Natural killer cell (primary cell): ENCODE data around the gene RUBCN. TPM values are rescaled to one million over a fixed set of nuclear protein-coding genes. Genes with fewer than 3 reads are reported as not detected.
"Not testable (repeated sequence)": the region's sequence is repeated elsewhere in the genome, so short reads cannot be mapped to it uniquely, and the experiment has no call there.

Experiments
- ATAC-seq, 3 donors: fragments of 150-1000 bp in 2 of 3; fragments of 200-7000 bp in 1 of 3; cut with Tn5 transposase; 1 replicate in 1 of 3; 2 replicates in 2 of 3; pipeline ENCODE4 v1.10.0; 2021; ENCODE audit warnings: mild to moderate bottlenecking in 2 of 3, moderate library complexity in 2 of 3
- DNase-seq, 2 donors: peaks; one replicate each; pipeline versions ENCODE4 v3.0.0 to v3.0.0-alpha.2; 2013 to 2021; ENCODE audit warnings: mixed read lengths in 1 of 2
- H3K27ac ChIP-seq: one replicate; pipeline ENCODE4 v1.5.1; 2013; ENCODE audit warnings: mild to moderate bottlenecking, low read length
- H3K27me3 ChIP-seq: one replicate; pipeline ENCODE4 v1.6.1; 2013; ENCODE audit warnings: low read length; ENCODE audit not compliant: control insufficient read depth, insufficient read depth
- H3K36me3 ChIP-seq: one replicate; pipeline ENCODE4 v1.6.1; 2013; ENCODE audit warnings: low read length; ENCODE audit not compliant: control insufficient read depth, insufficient read depth
- H3K4me1 ChIP-seq: one replicate; pipeline ENCODE4 v1.6.1; 2013; ENCODE audit warnings: low read length; ENCODE audit not compliant: control insufficient read depth, insufficient read depth
- H3K4me3 ChIP-seq: one replicate; pipeline ENCODE4 v1.5.1; 2013; ENCODE audit warnings: low read length
- H3K9me3 ChIP-seq: one replicate; pipeline ENCODE4 v1.6.1; 2013; ENCODE audit warnings: low read length; ENCODE audit not compliant: control insufficient read depth, insufficient read depth
- H3K27ac Mint-ChIP-seq, 2 donors: one replicate each; pipeline ENCODE4 v1.8.0; 2022; ENCODE audit warnings: mild to moderate bottlenecking in 2 of 2, mixed read lengths in 2 of 2, moderate library complexity in 1 of 2
- H3K27me3 Mint-ChIP-seq, 2 donors: one replicate each; pipeline ENCODE4 v1.8.0; 2022; ENCODE audit warnings: low read depth in 2 of 2, mixed read lengths in 2 of 2
- H3K36me3 Mint-ChIP-seq: one replicate; pipeline ENCODE4 v1.8.0; 2022; ENCODE audit warnings: mixed read lengths
- H3K4me1 Mint-ChIP-seq, 2 donors: one replicate each; pipeline ENCODE4 v1.8.0; 2022; ENCODE audit warnings: mixed read lengths in 2 of 2
- H3K4me3 Mint-ChIP-seq: one replicate; pipeline ENCODE4 v1.8.0; 2022; ENCODE audit warnings: mild to moderate bottlenecking, moderate library complexity, mixed read lengths
- H3K9me3 Mint-ChIP-seq, 2 donors: one replicate each; pipeline ENCODE4 v1.8.0; 2022; ENCODE audit warnings: mixed read lengths in 2 of 2
- whole genome bisulfite sequencing: methylation state at CpG from one replicate; pipeline ENCODE4 v1.1.7; 2013; ENCODE audit warnings: missing lambda C conversion rate; ENCODE audit not compliant: insufficient coverage; 5-methylcytosine and 5-hydroxymethylcytosine counted together
- intact Hi-C: fragments of 100-400 bp; cut with micrococcal nuclease; formaldehyde crosslinking; loops from one replicate; pipeline ENCODE4 v1.14.2; 2022
- total RNA-seq, 4 donors: library from RNA; stranded (reverse); fragments of 120-200 nt in 1 of 4; gene quantifications; one replicate each; pipeline versions ENCODE4 v1.2.3 to v1.2.4, GENCODE V29; 2013 to 2022
- TF ChIP-seq, protein P1 (sequence below): fragments of 200-600 bp; IDR thresholded peaks from one replicate; pipeline ENCODE4 v1.8.0; 2022; ENCODE audit warnings: antibody characterized with exemption

Gene RUBCN
- total RNA-seq, 3 donors from 2014 or later (not counting 1 experiment from before 2014, with no cell fraction given), result 51.2 to 58.5 (median 57.6) TPM

DNA sequence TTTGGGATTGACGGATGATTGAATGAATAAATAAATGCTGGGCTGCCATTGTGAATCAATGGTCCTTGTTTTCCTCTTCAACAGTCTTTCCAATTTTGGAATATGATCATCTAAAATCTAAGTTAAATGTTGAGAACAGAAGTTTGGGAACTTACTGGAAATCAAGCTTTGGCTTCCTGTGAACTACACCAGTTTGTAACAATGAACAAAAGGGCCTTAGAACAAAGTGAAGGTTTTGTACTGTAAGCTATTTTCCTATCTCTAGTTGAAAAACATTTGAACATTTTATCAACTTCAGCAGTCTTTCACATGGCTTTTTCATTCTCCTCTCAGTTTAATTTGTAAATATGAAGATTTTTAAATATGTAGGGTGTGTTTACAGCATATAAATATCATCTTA lies 66.3 kb downstream of the RUBCN start:
- Histone ChIP-seq H3K36me3 (peaks cover 12% of the 10 kb centered on the region), H3K4me3 (no peak overlapping the region), H3K27ac (no peak overlapping the region), H3K4me1 (no peaks in the 10 kb centered on the region), H3K27me3 (no peaks in the 10 kb centered on the region), H3K9me3 (no peaks in the 10 kb centered on the region)
- Mint-ChIP-seq H3K27ac (peak overlapping the region; percentile 3 to 57), H3K9me3 (no peaks in the 10 kb centered on the region), H3K27me3 (no peaks in the 10 kb centered on the region), H3K4me3 (no peak overlapping the region), H3K4me1 (peaks cover 0 to 5% of the 10 kb centered on the region in 2 donors), H3K36me3 (no peaks in the 10 kb centered on the region)
- TF ChIP-seq, protein P1, sequence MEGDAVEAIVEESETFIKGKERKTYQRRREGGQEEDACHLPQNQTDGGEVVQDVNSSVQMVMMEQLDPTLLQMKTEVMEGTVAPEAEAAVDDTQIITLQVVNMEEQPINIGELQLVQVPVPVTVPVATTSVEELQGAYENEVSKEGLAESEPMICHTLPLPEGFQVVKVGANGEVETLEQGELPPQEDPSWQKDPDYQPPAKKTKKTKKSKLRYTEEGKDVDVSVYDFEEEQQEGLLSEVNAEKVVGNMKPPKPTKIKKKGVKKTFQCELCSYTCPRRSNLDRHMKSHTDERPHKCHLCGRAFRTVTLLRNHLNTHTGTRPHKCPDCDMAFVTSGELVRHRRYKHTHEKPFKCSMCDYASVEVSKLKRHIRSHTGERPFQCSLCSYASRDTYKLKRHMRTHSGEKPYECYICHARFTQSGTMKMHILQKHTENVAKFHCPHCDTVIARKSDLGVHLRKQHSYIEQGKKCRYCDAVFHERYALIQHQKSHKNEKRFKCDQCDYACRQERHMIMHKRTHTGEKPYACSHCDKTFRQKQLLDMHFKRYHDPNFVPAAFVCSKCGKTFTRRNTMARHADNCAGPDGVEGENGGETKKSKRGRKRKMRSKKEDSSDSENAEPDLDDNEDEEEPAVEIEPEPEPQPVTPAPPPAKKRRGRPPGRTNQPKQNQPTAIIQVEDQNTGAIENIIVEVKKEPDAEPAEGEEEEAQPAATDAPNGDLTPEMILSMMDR, result no peak
- no peak for DNase-seq
- 100% methylated on average over 1 of the region's 1 CpG for WGBS
- ATAC-seq, result no peak
- intact Hi-C loops, result no loop called here

DNA sequence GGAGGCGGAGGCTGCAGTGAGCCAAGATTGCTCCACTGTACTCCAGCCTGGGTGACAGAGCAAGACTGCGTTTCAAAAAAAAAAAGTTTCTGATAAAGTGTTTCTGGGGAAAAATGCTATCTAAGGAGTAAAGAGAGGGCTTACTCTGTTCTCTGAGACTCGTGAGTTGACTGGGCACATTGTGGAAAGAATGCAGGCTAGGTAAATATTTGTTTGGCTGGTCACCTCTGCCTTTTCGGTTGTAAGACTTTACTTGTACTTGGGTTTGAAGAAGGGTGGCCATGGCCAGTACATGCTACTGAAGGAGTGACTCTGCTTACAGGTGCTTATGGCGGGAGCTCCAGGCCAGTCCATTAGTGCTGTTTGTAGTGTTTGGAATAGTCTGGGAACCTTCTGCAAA lies 68.7 kb downstream of the RUBCN start:
- Mint-ChIP-seq H3K36me3 (no peaks in the 10 kb centered on the region), H3K4me3 (no peak overlapping the region), H3K27ac (no peak overlapping the region), H3K27me3 (no peaks in the 10 kb centered on the region), H3K9me3 (no peaks in the 10 kb centered on the region), H3K4me1 (no peaks in the 10 kb centered on the region)
- Histone ChIP-seq H3K4me3 (no peak overlapping the region), H3K36me3 (no peaks in the 10 kb centered on the region), H3K4me1 (peaks cover 7% of the 10 kb centered on the region), H3K9me3 (no peaks in the 10 kb centered on the region), H3K27me3 (no peaks in the 10 kb centered on the region), H3K27ac (no peak overlapping the region)
- TF ChIP-seq, protein P1, result no peak
- ATAC-seq, result no peak
- 91% methylated on average over 5 of the region's 5 CpGs for WGBS
- intact Hi-C loops, result no loop called here
- DNase-seq, result no peak

DNA sequence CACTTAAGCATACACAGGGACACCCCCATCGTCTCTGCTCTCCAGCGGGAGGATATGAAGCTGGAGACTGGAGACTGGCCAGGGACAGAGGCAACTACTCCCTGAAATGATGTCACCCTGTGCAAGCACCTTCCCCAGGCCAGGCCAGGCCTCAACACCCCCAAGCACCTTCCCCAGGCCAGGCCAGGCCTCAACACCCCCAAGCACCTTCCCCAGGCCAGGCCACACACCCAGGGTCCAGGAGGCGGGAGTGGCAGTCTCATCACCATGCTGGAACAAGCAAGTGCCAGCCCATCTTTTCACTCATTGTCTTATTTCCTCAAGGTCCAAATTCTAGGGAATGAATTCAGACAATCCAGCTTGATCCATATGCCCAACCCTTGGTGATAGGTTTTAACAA lies 69.4 kb downstream of the RUBCN start:
- intact Hi-C loops, result not testable (repeated sequence)

DNA sequence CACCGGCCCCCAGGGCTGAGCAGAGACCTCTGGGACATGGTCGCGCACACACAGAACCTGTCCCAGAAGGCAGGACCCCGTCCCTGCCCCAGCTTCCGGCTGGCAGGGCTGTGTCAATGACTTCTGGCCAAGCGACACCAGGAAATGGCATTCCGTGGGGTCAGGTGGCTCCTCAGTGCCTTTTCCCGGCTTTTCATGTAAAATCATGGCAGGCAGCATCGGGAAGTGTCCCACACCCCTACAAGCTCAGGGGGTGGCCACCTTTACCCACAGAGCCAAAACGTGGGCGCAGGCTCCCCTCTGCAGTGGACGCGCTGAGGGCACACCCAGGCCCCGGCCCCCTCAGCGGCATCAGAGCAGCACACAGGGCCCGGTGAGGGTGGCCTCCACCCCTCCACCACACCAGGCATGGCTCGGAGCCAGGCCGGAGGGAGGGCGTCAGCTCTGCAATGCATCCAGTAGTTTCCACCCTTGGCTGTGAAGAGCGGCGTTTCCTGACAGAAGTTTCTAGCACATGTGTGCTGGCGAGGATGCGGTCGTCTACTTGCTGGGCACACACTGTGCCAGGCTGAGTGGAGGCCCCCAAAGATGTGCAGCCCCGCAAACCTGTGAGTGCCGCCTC lies 70.4 kb downstream of the RUBCN start:
- H3K36me3 Mint-ChIP-seq, H3K9me3 ChIP-seq, H3K36me3 ChIP-seq, ATAC-seq, H3K27me3 Mint-ChIP-seq, H3K4me1 ChIP-seq, H3K9me3 Mint-ChIP-seq, DNase-seq, H3K27me3 ChIP-seq, H3K27ac Mint-ChIP-seq, H3K4me3 Mint-ChIP-seq, H3K27ac ChIP-seq, intact Hi-C loops, H3K4me3 ChIP-seq, H3K4me1 Mint-ChIP-seq: not testable (repeated sequence)
- WGBS, result 85% methylated on average over 13 of the region's 26 CpGs

More for the DNA sequence above, 69.4 kb downstream of the RUBCN start:
- not testable (repeated sequence) for H3K27ac ChIP-seq, H3K4me1 ChIP-seq, H3K4me3 ChIP-seq, H3K27me3 ChIP-seq, H3K36me3 ChIP-seq, H3K9me3 ChIP-seq, H3K27me3 Mint-ChIP-seq, H3K36me3 Mint-ChIP-seq, ATAC-seq, DNase-seq, H3K27ac Mint-ChIP-seq, H3K4me1 Mint-ChIP-seq, H3K9me3 Mint-ChIP-seq
- H3K4me3 Mint-ChIP-seq, result peak overlapping the region; percentile 56
- WGBS, result 100% methylated on average over 1 of the region's 3 CpGs

DNA sequence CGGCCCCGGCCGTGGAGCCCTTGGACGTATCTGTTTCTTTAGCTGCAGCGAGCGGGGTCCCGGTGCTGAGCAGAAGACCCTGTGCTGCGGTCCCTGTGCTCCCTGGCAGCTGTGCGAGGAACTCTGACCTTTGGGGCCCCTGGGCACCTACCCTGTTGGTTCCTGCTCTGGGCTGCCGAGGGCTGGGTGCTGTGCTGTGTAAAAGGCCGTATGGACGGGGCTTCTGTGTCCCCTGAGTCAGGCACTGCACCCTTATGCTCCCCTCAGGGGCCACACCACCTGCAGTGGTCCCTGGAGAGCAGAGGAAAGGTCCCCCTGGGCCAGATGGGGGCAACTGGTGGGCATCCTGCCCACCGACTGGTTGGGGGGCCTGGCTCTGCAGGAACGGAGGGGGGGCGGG lies 71.2 kb downstream of the RUBCN start:
- H3K4me1 ChIP-seq, H3K9me3 ChIP-seq, H3K9me3 Mint-ChIP-seq, ATAC-seq, H3K27ac ChIP-seq, H3K4me3 Mint-ChIP-seq, H3K27me3 Mint-ChIP-seq, H3K4me1 Mint-ChIP-seq, intact Hi-C loops, H3K36me3 ChIP-seq, H3K4me3 ChIP-seq, DNase-seq, H3K27me3 ChIP-seq, H3K27ac Mint-ChIP-seq, H3K36me3 Mint-ChIP-seq: not testable (repeated sequence)
- WGBS, result no CpG with 5 or more reads among the region's 15 CpGs

DNA sequence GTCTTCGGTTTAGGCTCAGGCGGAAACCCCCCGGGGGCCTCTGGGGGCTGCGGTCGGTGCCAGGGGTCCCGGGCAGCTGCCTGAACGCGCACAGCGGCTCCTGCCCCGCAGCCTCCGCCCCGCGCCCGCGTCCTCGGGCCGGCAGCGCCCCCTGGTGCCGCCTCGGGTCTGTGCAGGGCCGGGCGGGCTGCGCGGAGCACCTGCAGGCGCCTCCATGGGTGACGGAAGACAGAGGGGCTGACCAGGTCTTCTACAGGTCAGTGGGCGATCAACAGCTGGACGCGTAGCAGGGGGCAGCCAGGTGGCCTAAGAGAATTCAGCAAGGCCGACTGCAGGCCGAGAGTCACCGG lies 71.6 kb downstream of the RUBCN start:
- H3K4me3 Mint-ChIP-seq, H3K36me3 Mint-ChIP-seq, H3K9me3 Mint-ChIP-seq, H3K27me3 Mint-ChIP-seq, H3K27ac ChIP-seq, H3K9me3 ChIP-seq, H3K4me1 ChIP-seq, H3K4me3 ChIP-seq, H3K27me3 ChIP-seq, H3K27ac Mint-ChIP-seq, intact Hi-C loops, DNase-seq, H3K36me3 ChIP-seq, H3K4me1 Mint-ChIP-seq: not testable (repeated sequence)
- no CpG with 5 or more reads among the region's 32 CpGs for WGBS
- peak; percentile 94 to 98 (median 98) for ATAC-seq
